Endothelial cell of umbilical vein (primary cell): ENCODE results near the gene ZNF580. TPM values are rescaled to one million over a fixed set of nuclear protein-coding genes. Genes with fewer than 3 reads are reported as not detected.

Experiments used
- BruUV-seq: library from RNA; stranded (reverse); fragments of 400-500 nt; replicated peaks from 2 replicates; lab custom pipeline; 2021; lab: Mats Ljungman, UMichigan
- CTCF ChIA-PET: fragments of 300-600, 350-600 bp; sonication (Branson Sonifier 250); formaldehyde crosslinking; loops from one replicate; lab custom pipeline; 2021; ENCODE audit warnings: antibody characterized with exemption, inconsistent platforms; lab: Charles Lee
- POLR2A ChIA-PET: fragments of 300-600, 350-600 bp; sonication (Branson Sonifier 250); formaldehyde crosslinking; loops from one replicate; lab custom pipeline; 2021; ENCODE audit warnings: antibody characterized with exemption, inconsistent platforms; lab: Charles Lee
- DNase-seq: peaks from one replicate; pipeline ENCODE4 v3.0.0-alpha.2; 2011; ENCODE audit warnings: low read depth, low spot score
- FAIRE-seq: peaks from 2 replicates; lab custom pipeline; 2011; peaks lifted over from hg19 to GRCh38; lab: Jason Lieb, UNC
- H2AFZ ChIP-seq: 2 replicates; pipeline ENCODE4 v1.6.0; 2012; ENCODE audit warnings: low read depth, low read length, control low read depth, inconsistent platforms
- H3K27ac ChIP-seq: 2 replicates; pipeline ENCODE4 v1.5.1; 2011; ENCODE audit warnings: low read depth, mild to moderate bottlenecking, control low read depth, low read length, moderate library complexity; ENCODE audit not compliant: insufficient read depth
- H3K27me3 ChIP-seq, 2 experiments: 2 replicates each; pipeline versions ENCODE4 v1.6.0 to v1.6.1; 2011; ENCODE audit warnings: low read length in 2 of 2, mixed read lengths in 1 of 2; ENCODE audit not compliant: control insufficient read depth in 2 of 2, insufficient read depth in 2 of 2
- H3K36me3 ChIP-seq, 2 experiments: 2 replicates in 1 of 2; 3 replicates in 1 of 2; pipeline ENCODE4 v1.5.1; 2011; ENCODE audit warnings: low read length in 2 of 2, mild to moderate bottlenecking in 1 of 2, moderate library complexity in 1 of 2; ENCODE audit not compliant: control insufficient read depth in 2 of 2, insufficient read depth in 2 of 2; ENCODE audit errors: extremely low read depth in 1 of 2
- H3K4me1 ChIP-seq: 3 replicates; pipeline ENCODE4 v1.5.1; 2011; ENCODE audit warnings: mild to moderate bottlenecking, low read length; ENCODE audit not compliant: control insufficient read depth, insufficient read depth; ENCODE audit errors: extremely low read depth
- H3K4me2 ChIP-seq: 2 replicates; pipeline ENCODE4 v1.6.1; 2011; ENCODE audit warnings: low read length, control low read depth, mixed read lengths; ENCODE audit not compliant: insufficient read depth
- H3K4me3 ChIP-seq, 3 experiments: fragments of 200-600 bp in 1 of 3; sonication (generic), shearing (Covaris generic) in 1 of 3; replicated peaks in 1 of 3; 2 replicates each; pipeline ENCODE4 v1.5.1; 2011 to 2016; ENCODE audit warnings: control low read depth in 3 of 3, low read length in 3 of 3, mild to moderate bottlenecking in 2 of 3, inconsistent platforms in 1 of 3, low read depth in 1 of 3, moderate library complexity in 1 of 3; ENCODE audit not compliant: insufficient read depth in 1 of 3
- H3K79me2 ChIP-seq: 2 replicates; pipeline ENCODE4 v1.6.0; 2012; ENCODE audit warnings: low read length, inconsistent platforms; ENCODE audit not compliant: control insufficient read depth, insufficient read depth
- H3K9ac ChIP-seq: replicated peaks from 2 replicates; pipeline ENCODE3; 2011; ENCODE audit warnings: low read length, control low read depth; ENCODE audit not compliant: insufficient read depth; ENCODE audit errors: extremely low read depth
- H3K9me1 ChIP-seq: replicated peaks from 3 replicates; pipeline ENCODE4 v1.6.0; 2011; ENCODE audit warnings: mild to moderate bottlenecking, low read length; ENCODE audit not compliant: control insufficient read depth, insufficient read depth; ENCODE audit errors: extremely low read depth
- H3K9me3 ChIP-seq: replicated peaks from 2 replicates; pipeline ENCODE4 v1.5.1; 2012; ENCODE audit warnings: low read length, inconsistent platforms; ENCODE audit not compliant: control insufficient read depth, insufficient read depth
- H4K20me1 ChIP-seq: replicated peaks from 2 replicates; pipeline ENCODE3; 2011; ENCODE audit warnings: mild to moderate bottlenecking, low read length; ENCODE audit not compliant: control insufficient read depth, insufficient read depth; ENCODE audit errors: extremely low read depth
- CTCF ChIP-seq, 2 donors: IDR thresholded peaks; 1 replicate in 1 of 2; 2 replicates in 1 of 2; pipeline ENCODE4 v1.5.1; 2011; ENCODE audit warnings: low read length in 2 of 2, mild to moderate bottlenecking in 2 of 2, moderate library complexity in 2 of 2, control low read depth in 1 of 2, inconsistent platforms in 1 of 2, low read depth in 1 of 2; ENCODE audit not compliant: insufficient read depth in 1 of 2; ENCODE audit errors: extremely low read depth in 1 of 2
- EZH2 ChIP-seq: IDR thresholded peaks from 2 replicates; pipeline ENCODE4 v1.6.1; 2012; ENCODE audit warnings: borderline replicate concordance, low read depth, mild to moderate bottlenecking, moderate library complexity, low read length, inconsistent platforms; ENCODE audit not compliant: severe bottlenecking
- FOS ChIP-seq: IDR thresholded peaks from 2 replicates; pipeline ENCODE4 v1.6.1; 2011; ENCODE audit warnings: mild to moderate bottlenecking, low read length, moderate library complexity, borderline replicate concordance; ENCODE audit not compliant: insufficient read depth
- GATA2 ChIP-seq: IDR thresholded peaks from 2 replicates; pipeline ENCODE4 v1.7.0; 2011; ENCODE audit warnings: low read depth, mild to moderate bottlenecking, moderate library complexity, mixed read lengths, low read length; ENCODE audit not compliant: insufficient read length, insufficient read depth
- JUN ChIP-seq: IDR thresholded peaks from 2 replicates; pipeline ENCODE4 v1.6.1; 2011; ENCODE audit warnings: borderline replicate concordance, low read depth; ENCODE audit not compliant: insufficient read length, insufficient read depth
- MYC ChIP-seq: IDR thresholded peaks from one replicate; pipeline ENCODE4 v1.6.1; 2011; ENCODE audit warnings: mild to moderate bottlenecking, low read depth, low read length
- POLR2A ChIP-seq: IDR thresholded peaks from 2 replicates; pipeline ENCODE4 v1.6.1; 2012; ENCODE audit warnings: low read depth, mild to moderate bottlenecking, control low read depth, low read length
- POLR2AphosphoS5 ChIP-seq: IDR thresholded peaks from 2 replicates; pipeline ENCODE4 v1.6.1; 2012; ENCODE audit warnings: low read depth, mild to moderate bottlenecking, control low read depth, low read length, moderate library complexity; ENCODE audit not compliant: insufficient read depth
- dilution Hi-C: fragments of 300-500 bp; cut with MboI; formaldehyde crosslinking; loops from one replicate; pipeline ENCODE4 v1.15.0; 2019; ENCODE audit warnings: low sequenced_read_pairs; ENCODE audit not compliant: extremely low pct_ligation_motif_present
- intact Hi-C: fragments of 100-400 bp; cut with micrococcal nuclease; formaldehyde crosslinking; loops from one replicate; pipeline ENCODE4 v1.10.0; 2022
- polyA plus RNA-seq, 4 experiments: library from polyadenylated mRNA; depleted of rRNA in 3 of 4; stranded (reverse) in 3 of 4; unstranded in 1 of 4; fragments of >200 nt; gene quantifications; 2 replicates each; pipeline versions ENCODE4 v1.2.1 to v1.2.3, GENCODE V29; 2011 to 2012; ENCODE audit warnings: missing spikeins in 1 of 4
- total RNA-seq: library from RNA; stranded (reverse); gene quantifications from 2 replicates; pipeline ENCODE4 v1.2.3, GENCODE V29; 2021
- TF ChIP-seq, protein P1 (sequence below): IDR thresholded peaks from 2 replicates; pipeline ENCODE4 v1.6.1; 2011; ENCODE audit not compliant: insufficient read depth, insufficient read length

ZNF580 gene
- total and polyA plus RNA-seq, 2 donors (not counting 3 experiments of a cell fraction or from before 2014, with no cell fraction given), result 13.7 to 41.1 TPM

GRCh38 chr19:55601084-55601483 lies 39.7 kb upstream of the ZNF580 start:
- DNase-seq, result no peak
- Histone ChIP-seq H3K9ac (peak overlapping the region; percentile 97), H3K36me3 (peaks cover 0 to 8% of the 10 kb centered on the region in 2 experiments), H3K4me3 (peak overlapping the region; percentile 42 to 92 (median 60)), H3K9me3 (no peaks in the 10 kb centered on the region), H3K27me3 (no peaks in the 10 kb centered on the region), H3K4me2 (peak overlapping the region; percentile 81), H4K20me1 (no peaks in the 10 kb centered on the region), H3K27ac (no peak overlapping the region), H3K79me2 (peaks cover 2% of the 10 kb centered on the region), H2AFZ (no peak overlapping the region), H3K9me1 (no peaks in the 10 kb centered on the region), H3K4me1 (peaks cover 13% of the 10 kb centered on the region)
- POLR2A ChIA-PET, result no interaction called here
- no TSS peak for BruUV-seq
- CTCF ChIA-PET, result interaction anchor here (0.6 to 1.2 kb wide), 2 partner anchors 53 to 97 kb away, joined by 3 read pairs; no protein-coding TSS in a partner anchor
- dilution Hi-C loops (loop anchor here (10.0 kb wide), 1 partner anchor 86 kb away; no protein-coding TSS in a partner anchor), intact Hi-C loops (loop anchor here (10.0 kb wide), 2 partner anchors 216 to 346 kb away; partner anchors contain the start of genes PPP6R1, RPL28 and TMEM238)
- FAIRE-seq, result no peak
- TF ChIP-seq EZH2 (no peak), FOS (no peak), GATA2 (no peak), JUN (no peak), POLR2AphosphoS5 (no peak), MYC (no peak), POLR2A (no peak), CTCF (IDR thresholded peaks at IDR 0.05; ENCODE audit: extremely low read depth in 1 of 2, insufficient read depth in 1 of 2, low read depth in 1 of 2, low read length in 2 of 2) (no peak)
- TF ChIP-seq, protein P1, sequence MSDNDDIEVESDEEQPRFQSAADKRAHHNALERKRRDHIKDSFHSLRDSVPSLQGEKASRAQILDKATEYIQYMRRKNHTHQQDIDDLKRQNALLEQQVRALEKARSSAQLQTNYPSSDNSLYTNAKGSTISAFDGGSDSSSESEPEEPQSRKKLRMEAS, result no peak
